Neuronal stem cell (in vitro differentiated cells): ENCODE measurements around the gene LGR6.

ENCODE experiments used
- DNase-seq: peaks from one replicate; pipeline ENCODE4 v3.0.0-alpha.2; 2013; ENCODE audit warnings: low spot score
- H2AFZ ChIP-seq: one replicate; pipeline ENCODE4 v1.6.1; 2013; ENCODE audit warnings: mild to moderate bottlenecking, low read length, inconsistent platforms
- H2AK5ac ChIP-seq: 2 replicates; pipeline ENCODE4 v1.6.1; 2013; ENCODE audit warnings: low read depth, mild to moderate bottlenecking, inconsistent platforms, low read length, moderate library complexity, mixed read lengths
- H2BK120ac ChIP-seq: 2 replicates; pipeline ENCODE4 v1.6.1; 2013; ENCODE audit warnings: low read depth, mild to moderate bottlenecking, inconsistent platforms, low read length, moderate library complexity, mixed read lengths
- H2BK12ac ChIP-seq: one replicate; pipeline ENCODE4 v1.6.1; 2013; ENCODE audit warnings: low read length, inconsistent platforms
- H2BK15ac ChIP-seq: 2 replicates; pipeline ENCODE4 v1.6.1; 2013; ENCODE audit warnings: mild to moderate bottlenecking, low read length, inconsistent platforms, mixed read lengths
- H2BK5ac ChIP-seq: one replicate; pipeline ENCODE4 v1.6.1; 2013; ENCODE audit warnings: inconsistent platforms, mild to moderate bottlenecking, low read length, moderate library complexity
- H3K14ac ChIP-seq: one replicate; pipeline ENCODE4 v1.6.1; 2013; ENCODE audit warnings: low read length, inconsistent platforms
- H3K18ac ChIP-seq: 2 replicates; pipeline ENCODE4 v1.6.1; 2013; ENCODE audit warnings: low read length, inconsistent platforms
- H3K23ac ChIP-seq: 2 replicates; pipeline ENCODE4 v1.6.1; 2013; ENCODE audit warnings: low read depth, mild to moderate bottlenecking, mixed read lengths, low read length, inconsistent platforms; ENCODE audit not compliant: poor library complexity
- H3K27ac ChIP-seq: replicated peaks from 3 replicates; pipeline ENCODE4 v1.5.1; 2013; ENCODE audit warnings: low read length, inconsistent platforms
- H3K27me3 ChIP-seq, 3 experiments: 2 replicates each; pipeline ENCODE4 v1.6.1; 2013; ENCODE audit warnings: low read length in 3 of 3, mild to moderate bottlenecking in 2 of 3, inconsistent platforms in 1 of 3, low read depth in 1 of 3, mixed read lengths in 1 of 3, moderate library complexity in 1 of 3; ENCODE audit not compliant: control insufficient read depth in 3 of 3, insufficient read depth in 3 of 3
- H3K36me3 ChIP-seq, 2 donors: replicated peaks in 1 of 2; 2 replicates each; pipeline ENCODE4 v1.6.1; 2013; ENCODE audit warnings: low read length in 2 of 2; ENCODE audit not compliant: control insufficient read depth in 2 of 2, insufficient read depth in 2 of 2
- H3K4ac ChIP-seq: 2 replicates; pipeline ENCODE4 v1.6.1; 2013; ENCODE audit warnings: inconsistent platforms, mild to moderate bottlenecking, low read length, moderate library complexity
- H3K4me1 ChIP-seq, 2 donors: 1 replicate in 1 of 2; 2 replicates in 1 of 2; pipeline ENCODE4 v1.6.1; 2013; ENCODE audit warnings: low read length in 2 of 2, low read depth in 1 of 2; ENCODE audit not compliant: control insufficient read depth in 2 of 2, insufficient read depth in 1 of 2
- H3K4me2 ChIP-seq: one replicate; pipeline ENCODE4 v1.6.1; 2013; ENCODE audit warnings: mild to moderate bottlenecking, low read length, inconsistent platforms; ENCODE audit not compliant: insufficient read depth, poor library complexity, severe bottlenecking
- H3K4me3 ChIP-seq, 2 donors: 2 replicates each; pipeline ENCODE4 v1.5.1; 2013; ENCODE audit warnings: low read length in 2 of 2, mild to moderate bottlenecking in 2 of 2, inconsistent platforms in 1 of 2, moderate library complexity in 1 of 2
- H3K79me1 ChIP-seq: one replicate; pipeline ENCODE4 v1.6.1; 2013; ENCODE audit warnings: low read depth, mild to moderate bottlenecking, inconsistent platforms, low read length, moderate library complexity
- H3K9ac ChIP-seq: one replicate; pipeline ENCODE4 v1.6.1; 2013; ENCODE audit warnings: mild to moderate bottlenecking, low read depth, low read length, inconsistent platforms; ENCODE audit not compliant: poor library complexity
- H3K9me3 ChIP-seq, 2 donors: replicated peaks in 1 of 2; 2 replicates each; pipeline versions ENCODE3 to v1.6.1; 2013; ENCODE audit warnings: low read length in 2 of 2, mild to moderate bottlenecking in 2 of 2, inconsistent platforms in 1 of 2, low read depth in 1 of 2, mixed read lengths in 1 of 2, moderate library complexity in 1 of 2; ENCODE audit not compliant: control insufficient read depth in 2 of 2, insufficient read depth in 1 of 2
- H4K8ac ChIP-seq: one replicate; pipeline ENCODE4 v1.6.1; 2013; ENCODE audit warnings: low read depth, mild to moderate bottlenecking, inconsistent platforms, low read length, moderate library complexity
- H4K91ac ChIP-seq: one replicate; pipeline ENCODE4 v1.6.1; 2013; ENCODE audit warnings: low read length, low read depth, mild to moderate bottlenecking, inconsistent platforms; ENCODE audit not compliant: poor library complexity
- WGBS, 2 donors: extraction: QIAGEN DNeasy Blood & Tissue Kit; methylation state at CpG; one replicate each; pipeline ENCODE4 v1.1.7; 2013; ENCODE audit warnings: missing lambda C conversion rate in 2 of 2, mixed read lengths in 1 of 2; ENCODE audit not compliant: insufficient read length in 2 of 2, insufficient replicate concordance in 1 of 2; ENCODE audit errors: extremely low coverage in 2 of 2; 5-methylcytosine and 5-hydroxymethylcytosine counted together

Gene LGR6

GRCh38 chr1:202233804-202234203, 40.2 kb downstream of the LGR6 start:
- no peak overlapping the region for H2BK5ac ChIP-seq
- DNase-seq, result no peak
- WGBS, 2 donors, result no CpG with 5 or more reads among the region's 2 CpGs

GRCh38 chr1:202234331-202235002, 40.9 kb downstream of the LGR6 start:
- H3K9ac ChIP-seq, result no peak overlapping the region
- H3K4me3 ChIP-seq, result no peak overlapping the region
- H2BK5ac ChIP-seq, result no peak overlapping the region
- H3K18ac ChIP-seq, result no peak overlapping the region
- no peak overlapping the region for H2AFZ ChIP-seq
- H3K27ac ChIP-seq, result no peak overlapping the region
- H3K4me1 ChIP-seq, result peaks cover 3 to 17% of the 10 kb centered on the region in 2 donors
- peaks cover 0 to 37% (median 0%) of the 10 kb centered on the region in 3 experiments for H3K27me3 ChIP-seq
- H4K91ac ChIP-seq, result no peak overlapping the region
- H2BK120ac ChIP-seq, result no peak overlapping the region
- no peaks in the 10 kb centered on the region for H3K36me3 ChIP-seq
- no peak overlapping the region for H4K8ac ChIP-seq
- H2AK5ac ChIP-seq, result no peak overlapping the region
- H3K4ac ChIP-seq, result no peak overlapping the region
- H2BK15ac ChIP-seq, result no peak overlapping the region
- no peak overlapping the region for H3K4me2 ChIP-seq
- no peak for DNase-seq
- no peak overlapping the region for H3K23ac ChIP-seq
- no peaks in the 10 kb centered on the region for H3K79me1 ChIP-seq
- H3K14ac ChIP-seq, result no peak overlapping the region
- no peak overlapping the region for H2BK12ac ChIP-seq
- no peaks in the 10 kb centered on the region for H3K9me3 ChIP-seq
- WGBS, 2 donors, result no CpG with 5 or more reads among the region's 3 CpGs

More at GRCh38 chr1:202233804-202234203, 40.2 kb downstream of the LGR6 start:
- Histone ChIP-seq H4K91ac (no peak overlapping the region), H3K4me2 (no peak overlapping the region), H2BK12ac (no peak overlapping the region), H3K9ac (no peak overlapping the region), H4K8ac (no peak overlapping the region), H3K36me3 (no peaks in the 10 kb centered on the region), H3K23ac (no peak overlapping the region), H3K4me1 (peaks cover 3 to 17% of the 10 kb centered on the region in 2 donors), H2BK15ac (no peak overlapping the region), H3K14ac (no peak overlapping the region), H3K27me3 (peaks cover 0 to 44% (median 0%) of the 10 kb centered on the region in 3 experiments), H2BK120ac (no peak overlapping the region), H2AFZ (no peak overlapping the region), H3K9me3 (no peaks in the 10 kb centered on the region), H3K79me1 (no peaks in the 10 kb centered on the region), H3K4me3 (no peak overlapping the region), H3K18ac (no peak overlapping the region), H3K27ac (no peak overlapping the region), H2AK5ac (no peak overlapping the region), H3K4ac (no peak overlapping the region)

- Histone ChIP-seq H3K18ac (peak overlapping the region; percentile 92), H3K79me1 (no peaks in the 10 kb centered on the region), H4K8ac (no peak overlapping the region), H3K14ac (no peak overlapping the region), H3K4me3 (no peak overlapping the region), H3K36me3 (no peaks in the 10 kb centered on the region), H3K9ac (no peak overlapping the region), H3K27ac (no peak overlapping the region), H3K9me3 (no peaks in the 10 kb centered on the region), H3K4ac (no peak overlapping the region), H2AK5ac (no peak overlapping the region), H2BK15ac (no peak overlapping the region), H2BK120ac (no peak overlapping the region), H2BK12ac (no peak overlapping the region), H3K4me1 (peaks cover 3 to 17% of the 10 kb centered on the region in 2 donors), H3K27me3 (peaks cover 0 to 32% (median 0%) of the 10 kb centered on the region in 3 experiments), H3K23ac (no peak overlapping the region), H4K91ac (no peak overlapping the region), H2AFZ (no peak overlapping the region), H2BK5ac (peak overlapping the region; percentile 15), H3K4me2 (no peak overlapping the region)
- no peak for DNase-seq
- no CpG with 5 or more reads among the region's 7 CpGs for WGBS, 2 donors
These were observed 41.5 kb downstream of the LGR6 start for GRCh38 chr1:202235003-202235660.
